CD8-positive, alpha-beta memory T cell (primary cell): ENCODE data around the gene COX14. TPM values are rescaled to one million over a fixed set of nuclear protein-coding genes. Genes with fewer than 3 reads are reported as not detected.

Source experiments
- CTCF ChIA-PET: fragments of 350-600 bp; sonication (Branson Sonifier 250); formaldehyde crosslinking; loops from one replicate; lab custom pipeline; 2021; ENCODE audit warnings: antibody characterized with exemption; lab: Charles Lee
- POLR2A ChIA-PET: fragments of 350-600 bp; sonication (Branson Sonifier 250); formaldehyde crosslinking; loops from one replicate; lab custom pipeline; 2021; ENCODE audit warnings: antibody characterized with exemption; lab: Charles Lee
- DNase-seq, 5 donors: peaks; one replicate each; pipeline versions ENCODE4 v3.0.0 to v3.0.0-alpha.2; 2020 to 2022; ENCODE audit warnings: mixed read lengths in 1 of 5
- H3K27ac ChIP-seq: one replicate; pipeline ENCODE4 v1.7.0; 2013; ENCODE audit warnings: low read depth, mild to moderate bottlenecking, low read length, moderate library complexity
- H3K27me3 ChIP-seq: 2 replicates; pipeline ENCODE4 v1.7.0; 2013; ENCODE audit warnings: low read length, mild to moderate bottlenecking; ENCODE audit not compliant: insufficient read depth, poor library complexity, severe bottlenecking
- H3K36me3 ChIP-seq: 2 replicates; pipeline ENCODE4 v1.7.0; 2013; ENCODE audit warnings: mild to moderate bottlenecking, low read length, moderate library complexity; ENCODE audit not compliant: insufficient read depth
- H3K4me1 ChIP-seq: 2 replicates; pipeline ENCODE4 v1.7.0; 2013; ENCODE audit warnings: mild to moderate bottlenecking, low read length, moderate library complexity; ENCODE audit not compliant: insufficient read depth
- H3K4me3 ChIP-seq: 2 replicates; pipeline ENCODE4 v1.7.0; 2013; ENCODE audit warnings: mild to moderate bottlenecking, low read length
- H3K9me3 ChIP-seq: 2 replicates; pipeline ENCODE4 v1.7.0; 2013; ENCODE audit warnings: mild to moderate bottlenecking, low read length
- H3K27ac Mint-ChIP-seq, 8 donors: one replicate each; pipeline ENCODE4 v1.8.0; 2020 to 2021; ENCODE audit warnings: mixed read lengths in 8 of 8, mild to moderate bottlenecking in 6 of 8, inconsistent platforms in 3 of 8, moderate library complexity in 3 of 8
- H3K27me3 Mint-ChIP-seq, 2 donors: one replicate each; pipeline ENCODE4 v1.8.0; 2020 to 2021; ENCODE audit warnings: mixed read lengths in 2 of 2, mild to moderate bottlenecking in 1 of 2, moderate library complexity in 1 of 2
- H3K36me3 Mint-ChIP-seq, 3 donors: one replicate each; pipeline ENCODE4 v1.8.0; 2020 to 2021; ENCODE audit warnings: mixed read lengths in 3 of 3, inconsistent platforms in 1 of 3, mild to moderate bottlenecking in 1 of 3
- H3K4me1 Mint-ChIP-seq, 3 donors: one replicate each; pipeline ENCODE4 v1.8.0; 2020 to 2021; ENCODE audit warnings: mixed read lengths in 3 of 3, inconsistent platforms in 1 of 3, mild to moderate bottlenecking in 1 of 3
- H3K4me3 Mint-ChIP-seq, 7 donors: one replicate each; pipeline ENCODE4 v1.8.0; 2020 to 2021; ENCODE audit warnings: mixed read lengths in 7 of 7, mild to moderate bottlenecking in 6 of 7, moderate library complexity in 4 of 7, inconsistent platforms in 2 of 7
- H3K9me3 Mint-ChIP-seq, 5 donors: one replicate each; pipeline ENCODE4 v1.8.0; 2020 to 2022; ENCODE audit warnings: mixed read lengths in 5 of 5, mild to moderate bottlenecking in 3 of 5, moderate library complexity in 2 of 5, inconsistent platforms in 1 of 5
- polyA plus RNA-seq: library from polyadenylated mRNA; unstranded; fragments of 300-500 nt; fragmentation: Illumina TruSeq; gene quantifications from one replicate; pipeline ENCODE4 v1.2.3, GENCODE V29; 2021
- total RNA-seq, 2 experiments: library from RNA; stranded (reverse); gene quantifications; one replicate each; pipeline ENCODE4 v1.2.3, GENCODE V29; 2021

The COX14 gene
- total and polyA plus RNA-seq, 3 experiments from 2014 or later = 58.7 to 250 (median 59.2) TPM

DNA sequence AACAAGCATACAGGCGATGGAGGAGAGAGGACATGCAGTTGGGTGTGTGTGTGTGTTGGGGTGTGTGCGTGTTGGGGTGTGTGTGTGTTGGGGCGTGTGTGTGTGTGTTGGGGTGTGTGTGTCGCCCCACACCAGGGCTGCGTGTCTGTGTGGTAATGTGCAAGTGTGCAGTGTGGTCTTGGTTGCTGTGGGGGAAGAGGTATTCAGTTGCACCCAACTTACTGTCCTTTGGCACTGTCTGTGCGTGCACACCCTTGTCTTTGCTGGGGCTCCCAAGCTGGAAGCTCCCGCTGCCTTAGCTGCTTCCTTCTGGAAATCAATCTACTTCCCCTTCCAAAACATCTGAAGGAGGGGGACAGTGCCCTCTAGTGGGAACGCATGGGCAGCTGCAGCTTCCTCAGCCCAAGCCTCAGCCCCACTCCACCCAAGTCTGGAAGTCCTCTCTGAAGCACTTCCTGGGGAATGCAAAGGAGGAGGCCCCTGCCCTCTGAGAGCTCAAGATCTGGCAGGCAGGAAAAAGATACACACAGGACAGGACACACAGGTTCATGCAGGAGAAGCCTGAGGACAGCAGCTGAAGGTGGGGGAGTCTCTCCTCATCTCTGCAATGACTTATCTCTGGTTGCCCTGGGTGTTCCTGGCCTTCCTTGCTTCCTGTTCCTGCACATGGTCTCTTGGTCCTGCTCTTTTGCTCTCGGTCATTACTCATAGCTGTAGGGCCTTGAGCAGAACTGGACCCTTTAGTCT, 41.5 kb upstream of the COX14 start:
- CTCF ChIA-PET = interaction anchor here (0.6 to 7.0 kb wide), 31 partner anchors 9 to 673 kb away, joined by 3 to 69 read pairs (median 4); partner anchors contain the start of genes CERS5, COX14, SMARCD1 and TMBIM6
- POLR2A ChIA-PET = no interaction called here
- no peaks in the 10 kb centered on the region for H3K9me3 ChIP-seq
- no peak overlapping the region for H3K4me3 ChIP-seq
- peaks cover 4% of the 10 kb centered on the region for H3K4me1 ChIP-seq
- H3K36me3 ChIP-seq = no peaks in the 10 kb centered on the region
- Mint-ChIP-seq H3K9me3 (no peaks in the 10 kb centered on the region), H3K27me3 (peaks cover 3 to 4% of the 10 kb centered on the region in 2 donors), H3K27ac (peak overlapping the region in 1 of 8 donors; percentile 20), H3K4me1 (peaks cover 5 to 12% (median 5%) of the 10 kb centered on the region in 3 donors), H3K36me3 (peaks cover 0 to 1% (median 0%) of the 10 kb centered on the region in 3 donors), H3K4me3 (peak overlapping the region in 1 of 7 donors; percentile 21)
- peak; percentile 48 to 71 (median 53) for DNase-seq
- H3K27me3 ChIP-seq = no peaks in the 10 kb centered on the region
- no peak overlapping the region for H3K27ac ChIP-seq

DNA sequence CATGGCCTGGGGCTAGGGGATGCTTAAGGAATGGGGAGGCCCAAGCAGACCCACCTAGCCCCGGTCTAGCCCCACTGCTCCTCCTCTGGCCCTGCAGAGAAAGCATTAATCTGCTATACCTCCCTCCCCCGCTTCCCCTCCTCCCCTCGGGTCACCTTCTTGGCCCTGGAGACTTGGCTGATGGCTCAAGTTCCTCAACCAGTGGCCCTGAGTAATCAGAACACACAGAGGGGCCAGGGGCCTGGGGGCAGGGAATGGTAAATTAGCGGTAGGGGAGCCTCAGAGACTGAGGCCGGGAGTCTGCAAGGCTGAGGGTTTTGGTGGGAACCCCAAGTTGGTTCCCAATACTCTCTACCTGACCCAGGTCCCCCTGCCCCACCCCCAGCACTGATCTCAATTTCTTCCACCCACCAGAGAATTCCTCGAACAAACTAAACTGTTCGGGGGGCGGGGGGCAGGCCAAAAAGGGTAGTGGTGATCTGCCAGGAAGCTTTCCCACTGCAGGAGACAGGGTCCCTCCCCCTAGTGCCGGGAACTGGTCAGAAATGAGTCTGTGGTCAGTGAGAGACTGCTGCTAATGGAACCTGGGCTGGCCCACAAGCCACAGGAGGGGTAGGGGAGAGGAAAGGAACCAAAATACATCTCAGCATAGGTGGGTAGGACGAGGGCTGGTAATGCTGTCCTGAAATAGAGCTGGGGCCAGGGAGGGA, 39.7 kb upstream of the COX14 start:
- H3K4me1 ChIP-seq = peaks cover 4% of the 10 kb centered on the region
- peaks cover 3 to 7% of the 10 kb centered on the region in 2 donors for H3K27me3 Mint-ChIP-seq
- peaks cover 5 to 12% (median 5%) of the 10 kb centered on the region in 3 donors for H3K4me1 Mint-ChIP-seq
- peak in 1 of 5 donors; percentile 38 for DNase-seq
- CTCF ChIA-PET = interaction anchor here (0.6 to 6.0 kb wide), 8 partner anchors 12 to 105 kb away, joined by 3 to 59 read pairs (median 20); partner anchors contain the start of genes COX14 and SMARCD1
- H3K27me3 ChIP-seq = no peaks in the 10 kb centered on the region
- H3K9me3 ChIP-seq = no peaks in the 10 kb centered on the region
- peaks cover 0 to 1% (median 0%) of the 10 kb centered on the region in 3 donors for H3K36me3 Mint-ChIP-seq
- no peaks in the 10 kb centered on the region for H3K9me3 Mint-ChIP-seq
- no peak overlapping the region for H3K27ac Mint-ChIP-seq
- H3K4me3 Mint-ChIP-seq = no peak overlapping the region
- H3K36me3 ChIP-seq = no peaks in the 10 kb centered on the region
- no peak overlapping the region for H3K4me3 ChIP-seq
- POLR2A ChIA-PET = no interaction called here
- H3K27ac ChIP-seq = no peak overlapping the region

DNA sequence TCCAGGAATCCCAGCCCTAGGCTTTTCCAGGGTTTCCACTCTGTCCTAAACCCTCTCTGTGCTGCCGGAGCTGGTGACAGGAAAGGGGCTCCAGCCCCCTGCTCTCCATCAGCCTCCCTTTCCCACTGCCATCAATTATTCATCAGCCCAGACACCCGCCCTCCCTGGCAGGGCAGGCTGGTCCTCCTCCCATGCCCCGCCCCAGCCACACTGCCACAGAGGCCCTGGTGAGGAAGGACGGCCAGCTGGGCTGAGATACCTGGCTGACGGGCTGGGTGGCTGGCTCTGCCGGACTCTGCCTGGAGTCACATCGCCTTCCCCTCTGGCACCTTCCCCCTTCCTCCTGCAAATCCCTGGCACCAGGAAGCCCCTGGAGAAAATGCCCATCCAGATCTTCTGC, 38.8 kb upstream of the COX14 start:
- H3K4me3 ChIP-seq = no peak overlapping the region
- no peaks in the 10 kb centered on the region for H3K9me3 ChIP-seq
- CTCF ChIA-PET = interaction anchor here (0.6 to 5.1 kb wide), 11 partner anchors 14 to 110 kb away, joined by 3 to 57 read pairs (median 5); partner anchors contain the start of gene COX14
- peak in 1 of 5 donors; percentile 38 for DNase-seq
- Mint-ChIP-seq H3K4me3 (no peak overlapping the region), H3K9me3 (no peaks in the 10 kb centered on the region), H3K27me3 (peaks cover 3 to 7% of the 10 kb centered on the region in 2 donors), H3K4me1 (peaks cover 5 to 12% (median 5%) of the 10 kb centered on the region in 3 donors), H3K27ac (no peak overlapping the region), H3K36me3 (peaks cover 0 to 1% (median 0%) of the 10 kb centered on the region in 3 donors)
- peaks cover 4% of the 10 kb centered on the region for H3K4me1 ChIP-seq
- no peaks in the 10 kb centered on the region for H3K27me3 ChIP-seq
- no peak overlapping the region for H3K27ac ChIP-seq
- POLR2A ChIA-PET = no interaction called here
- H3K36me3 ChIP-seq = no peaks in the 10 kb centered on the region

DNA sequence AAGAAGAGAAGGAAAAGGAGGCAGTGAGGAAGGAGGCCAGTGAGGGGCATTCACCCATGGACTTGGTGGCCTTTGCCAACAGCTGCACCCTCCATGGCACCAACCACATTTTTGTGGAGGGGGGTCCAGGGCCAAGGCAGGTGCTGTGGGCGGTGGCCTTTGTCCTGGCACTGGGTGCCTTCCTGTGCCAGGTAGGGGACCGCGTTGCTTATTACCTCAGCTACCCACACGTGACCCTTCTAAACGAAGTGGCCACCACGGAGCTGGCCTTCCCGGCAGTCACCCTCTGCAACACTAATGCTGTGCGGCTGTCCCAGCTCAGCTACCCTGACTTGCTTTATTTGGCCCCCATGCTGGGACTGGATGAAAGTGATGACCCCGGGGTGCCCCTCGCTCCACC, 38.3 kb upstream of the COX14 start:
- H3K36me3 Mint-ChIP-seq = peaks cover 0 to 1% (median 0%) of the 10 kb centered on the region in 3 donors
- Histone ChIP-seq H3K4me3 (no peak overlapping the region), H3K36me3 (no peaks in the 10 kb centered on the region), H3K27ac (no peak overlapping the region), H3K27me3 (no peaks in the 10 kb centered on the region), H3K9me3 (no peaks in the 10 kb centered on the region), H3K4me1 (peaks cover 4% of the 10 kb centered on the region)
- H3K9me3 Mint-ChIP-seq = no peaks in the 10 kb centered on the region
- H3K27ac Mint-ChIP-seq = no peak overlapping the region
- DNase-seq = peak in 1 of 5 donors; percentile 33
- peaks cover 5 to 12% (median 5%) of the 10 kb centered on the region in 3 donors for H3K4me1 Mint-ChIP-seq
- H3K4me3 Mint-ChIP-seq = no peak overlapping the region
- CTCF ChIA-PET = interaction anchor here (0.7 to 5.1 kb wide), 14 partner anchors 14 to 109 kb away, joined by 3 to 57 read pairs (median 6); partner anchors contain the start of gene COX14
- POLR2A ChIA-PET = no interaction called here
- H3K27me3 Mint-ChIP-seq = peaks cover 3 to 7% of the 10 kb centered on the region in 2 donors

DNA sequence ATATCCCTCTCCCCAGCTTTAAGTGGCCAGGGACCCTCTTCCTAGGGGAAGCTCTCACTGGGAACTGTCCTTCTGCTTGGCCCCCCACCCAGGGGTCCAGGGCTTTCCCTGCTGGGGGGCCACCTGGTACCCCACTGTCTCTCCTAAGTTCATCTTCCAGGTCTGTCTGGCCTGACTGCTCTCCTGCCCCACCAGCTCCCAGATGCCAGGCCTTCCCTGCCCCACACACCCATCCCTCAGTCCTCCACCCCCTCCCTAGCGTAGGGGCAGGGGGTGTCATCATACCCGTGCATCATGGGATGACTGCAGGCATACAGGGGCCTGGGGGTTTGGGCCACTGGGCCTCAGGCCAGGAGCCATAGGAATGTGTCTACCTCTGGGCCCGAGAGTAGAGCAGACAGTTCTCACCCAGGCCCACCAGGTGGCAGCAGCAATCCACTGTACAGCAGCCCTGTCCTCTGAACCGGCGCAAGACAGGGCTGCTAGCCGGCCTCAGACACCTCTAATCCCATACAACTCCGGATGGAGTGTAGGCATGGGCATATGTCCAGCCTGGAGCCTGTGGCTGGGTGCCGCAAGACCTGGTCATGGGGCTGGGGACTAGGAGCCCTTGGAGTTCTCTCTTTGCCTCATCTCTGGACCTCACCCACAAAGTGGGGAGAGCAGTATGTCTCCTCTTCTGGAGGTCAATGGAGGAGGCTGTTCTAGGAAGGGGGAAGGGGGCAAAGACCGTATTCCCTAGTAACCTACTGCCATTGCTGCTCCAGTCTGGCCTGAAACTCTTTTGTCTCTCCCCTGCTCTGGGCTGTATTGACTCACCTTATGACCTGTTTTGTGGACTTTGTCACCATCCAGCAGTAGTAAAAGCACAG, 36.9 kb upstream of the COX14 start:
- POLR2A ChIA-PET = no interaction called here
- Histone ChIP-seq H3K9me3 (no peaks in the 10 kb centered on the region), H3K27me3 (no peaks in the 10 kb centered on the region), H3K4me1 (peaks cover 4% of the 10 kb centered on the region), H3K36me3 (no peaks in the 10 kb centered on the region), H3K4me3 (no peak overlapping the region), H3K27ac (no peak overlapping the region)
- Mint-ChIP-seq H3K36me3 (peaks cover 0 to 1% (median 0%) of the 10 kb centered on the region in 3 donors), H3K4me1 (peaks cover 5 to 9% (median 5%) of the 10 kb centered on the region in 3 donors), H3K4me3 (no peak overlapping the region), H3K27me3 (peaks cover 3 to 8% of the 10 kb centered on the region in 2 donors), H3K27ac (peak overlapping the region in 3 of 8 donors; percentile 11 to 74 (median 39)), H3K9me3 (no peaks in the 10 kb centered on the region)
- CTCF ChIA-PET = interaction anchor here (0.7 to 5.1 kb wide), 20 partner anchors 10 to 209 kb away, joined by 3 to 57 read pairs (median 4); partner anchors contain the start of genes COX14, LIMA1, RACGAP1 and SMARCD1
- peak; percentile 60 to 85 (median 71) for DNase-seq

DNA sequence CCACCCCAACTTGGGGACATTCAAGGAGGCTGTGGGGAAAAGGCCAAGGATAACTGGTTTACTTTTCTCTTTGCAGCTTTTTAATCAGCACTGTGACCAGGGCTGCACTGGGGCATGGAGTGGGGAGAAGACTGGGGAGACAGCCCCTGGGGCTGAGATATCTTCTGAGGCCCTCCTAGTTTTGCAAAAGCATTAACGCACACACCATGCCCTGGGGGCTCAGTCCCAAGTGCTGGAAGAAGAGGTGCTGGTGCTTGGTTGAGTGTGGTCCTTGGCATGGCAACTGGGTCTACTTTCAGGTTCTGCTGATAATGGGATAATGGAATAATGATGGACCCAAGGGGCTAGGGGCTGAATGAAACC, 36.2 kb upstream of the COX14 start:
- Histone ChIP-seq H3K4me3 (no peak overlapping the region), H3K36me3 (no peaks in the 10 kb centered on the region), H3K27ac (no peak overlapping the region), H3K27me3 (no peaks in the 10 kb centered on the region), H3K4me1 (peaks cover 4% of the 10 kb centered on the region), H3K9me3 (no peaks in the 10 kb centered on the region)
- H3K36me3 Mint-ChIP-seq = no peaks in the 10 kb centered on the region
- no peaks in the 10 kb centered on the region for H3K9me3 Mint-ChIP-seq
- peak in 1 of 5 donors; percentile 6 for DNase-seq
- ChIA-PET CTCF (interaction anchor here (1.0 to 5.1 kb wide), 8 partner anchors 9 to 109 kb away, joined by 3 to 57 read pairs (median 8); partner anchors contain the start of genes COX14 and SMARCD1), POLR2A (no interaction called here)
- H3K4me1 Mint-ChIP-seq = peaks cover 0 to 4% (median 2%) of the 10 kb centered on the region in 3 donors
- peaks cover 0 to 4% of the 10 kb centered on the region in 2 donors for H3K27me3 Mint-ChIP-seq
- no peak overlapping the region for H3K27ac Mint-ChIP-seq
- no peak overlapping the region for H3K4me3 Mint-ChIP-seq

DNA sequence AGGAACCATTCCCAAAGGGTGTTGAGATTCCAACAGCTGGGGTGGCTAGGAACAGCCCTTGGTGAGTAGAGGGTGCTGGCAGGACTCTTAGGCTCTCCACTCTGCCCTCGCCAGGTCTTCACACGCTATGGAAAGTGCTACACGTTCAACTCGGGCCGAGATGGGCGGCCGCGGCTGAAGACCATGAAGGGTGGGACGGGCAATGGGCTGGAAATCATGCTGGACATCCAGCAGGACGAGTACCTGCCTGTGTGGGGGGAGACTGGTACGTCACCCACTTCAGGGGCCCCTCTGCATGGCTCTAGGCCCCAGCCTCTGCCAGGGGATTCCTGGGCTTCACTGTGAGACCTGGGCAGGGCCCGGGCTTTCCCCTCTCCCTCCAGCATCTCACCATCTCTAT, 34.9 kb upstream of the COX14 start:
- no peaks in the 10 kb centered on the region for H3K27me3 ChIP-seq
- H3K4me3 ChIP-seq = no peak overlapping the region
- ChIA-PET POLR2A (interaction anchor here (1.4 kb wide), 1 partner anchor 34 kb away, joined by 4 read pairs; no protein-coding TSS in a partner anchor), CTCF (interaction anchor here (0.8 to 5.1 kb wide), 8 partner anchors 8 to 238 kb away, joined by 3 to 57 read pairs (median 8); partner anchors contain the start of genes COX14 and SMARCD1)
- no peaks in the 10 kb centered on the region for H3K9me3 ChIP-seq
- H3K36me3 ChIP-seq = no peaks in the 10 kb centered on the region
- peak in 1 of 5 donors; percentile 21 for DNase-seq
- peak overlapping the region in 1 of 8 donors; percentile 85 for H3K27ac Mint-ChIP-seq
- H3K36me3 Mint-ChIP-seq = no peaks in the 10 kb centered on the region
- no peak overlapping the region for H3K4me3 Mint-ChIP-seq
- peaks cover 0 to 4% (median 2%) of the 10 kb centered on the region in 3 donors for H3K4me1 Mint-ChIP-seq
- H3K27me3 Mint-ChIP-seq = peaks cover 0 to 4% of the 10 kb centered on the region in 2 donors
- peaks cover 4% of the 10 kb centered on the region for H3K4me1 ChIP-seq
- no peak overlapping the region for H3K27ac ChIP-seq
- H3K9me3 Mint-ChIP-seq = no peaks in the 10 kb centered on the region
